Neural cell (in vitro differentiated cells): ENCODE measurements around the gene HADHB. TPM values are rescaled to one million over a fixed set of nuclear protein-coding genes. Genes with fewer than 3 reads are reported as not detected.

ENCODE experiments used
- H2AFZ ChIP-seq: fragments of 200-600, 300-800 bp; sonication (generic), shearing (Covaris generic); 2 replicates; pipeline ENCODE4 v1.6.0; 2014; ENCODE audit warnings: low read depth, mild to moderate bottlenecking, antibody characterized with exemption, low read length, moderate library complexity
- H3F3A ChIP-seq: fragments of 200-600 bp; shearing (Covaris generic); 2 replicates; pipeline ENCODE4 v1.6.1; 2016; ENCODE audit warnings: mild to moderate bottlenecking, moderate library complexity, mixed read lengths, antibody characterized with exemption, low read length; ENCODE audit not compliant: insufficient read depth, poor library complexity, severe bottlenecking
- H3K27ac ChIP-seq: fragments of 200-600, 300-800 bp; sonication (generic), shearing (Covaris generic); 2 replicates; pipeline ENCODE4 v1.5.1; 2014; ENCODE audit warnings: mild to moderate bottlenecking, low read length, moderate library complexity
- H3K27me3 ChIP-seq: fragments of 300-800, 200-600 bp; sonication (generic), shearing (Covaris generic); 2 replicates; pipeline ENCODE4 v1.6.0; 2014; ENCODE audit warnings: mild to moderate bottlenecking, low read depth, low read length, moderate library complexity; ENCODE audit not compliant: insufficient read depth
- H3K36me3 ChIP-seq: fragments of 300-800, 200-600 bp; sonication (generic), shearing (Covaris generic); 2 replicates; pipeline ENCODE4 v1.5.1; 2014; ENCODE audit warnings: mild to moderate bottlenecking, antibody characterized with exemption, low read length, moderate library complexity; ENCODE audit not compliant: insufficient read depth
- H3K4me2 ChIP-seq: fragments of 300-800, 200-600 bp; sonication (generic), shearing (Covaris generic); 2 replicates; pipeline ENCODE4 v1.6.0; 2014; ENCODE audit warnings: mild to moderate bottlenecking, low read length
- H3K4me3 ChIP-seq: fragments of 300-800, 200-600 bp; sonication (generic), shearing (Covaris generic); 2 replicates; pipeline ENCODE4 v1.5.1; 2014; ENCODE audit warnings: mild to moderate bottlenecking, low read length, moderate library complexity
- H3K79me2 ChIP-seq: fragments of 200-600 bp; shearing (Covaris generic); replicated peaks from 2 replicates; pipeline ENCODE4 v1.6.0; 2014; ENCODE audit warnings: mild to moderate bottlenecking, low read length, moderate library complexity; ENCODE audit not compliant: insufficient read depth
- H3K9ac ChIP-seq: fragments of 300-800, 200-600 bp; sonication (generic), shearing (Covaris generic); 2 replicates; pipeline ENCODE4 v1.6.1; 2016; ENCODE audit warnings: mild to moderate bottlenecking, low read length, mixed read lengths
- H3K9me2 ChIP-seq: fragments of 200-600 bp; shearing (Covaris generic); 2 replicates; pipeline ENCODE4 v1.6.1; 2016; ENCODE audit warnings: mild to moderate bottlenecking, low read length, mixed read lengths; ENCODE audit not compliant: insufficient read depth
- H3K9me3 ChIP-seq: fragments of 200-600, 300-800 bp; sonication (generic), shearing (Covaris generic); 2 replicates; pipeline ENCODE4 v1.6.1; 2016; ENCODE audit warnings: mild to moderate bottlenecking, mixed run types, low read length, moderate library complexity, mixed read lengths
- H4K20me1 ChIP-seq: fragments of 200-600 bp; shearing (Covaris generic); 2 replicates; pipeline ENCODE4 v1.6.1; 2016; ENCODE audit warnings: mild to moderate bottlenecking, mixed run types; ENCODE audit not compliant: insufficient read depth
- EP300 ChIP-seq: fragments of 450-650 bp; conservative IDR thresholded peaks from 2 replicates; pipeline ENCODE4 v1.6.1; 2014; ENCODE audit warnings: antibody characterized with exemption, mild to moderate bottlenecking, moderate library complexity; ENCODE audit not compliant: poor library complexity, severe bottlenecking
- EZH2 ChIP-seq: fragments of 200-600, 300-800 bp; shearing (Covaris generic), sonication (generic); IDR thresholded peaks from 2 replicates; pipeline ENCODE4 v1.6.1; 2014; ENCODE audit warnings: antibody characterized with exemption, low read length, borderline replicate concordance, mild to moderate bottlenecking; ENCODE audit not compliant: insufficient read depth, poor library complexity, severe bottlenecking
- MXI1 ChIP-seq: fragments of 450-650 bp; conservative IDR thresholded peaks from 2 replicates; pipeline ENCODE4 v1.6.1; 2014; ENCODE audit warnings: antibody characterized with exemption, mild to moderate bottlenecking; ENCODE audit not compliant: poor library complexity, severe bottlenecking
- POLR2AphosphoS5 ChIP-seq: IDR thresholded peaks from 2 replicates; pipeline ENCODE4 v1.6.1; 2012
- SMC3 ChIP-seq: fragments of 450-650 bp; conservative IDR thresholded peaks from 2 replicates; pipeline ENCODE4 v1.6.1; 2014; ENCODE audit warnings: antibody characterized with exemption, mild to moderate bottlenecking, moderate library complexity; ENCODE audit not compliant: poor library complexity
- TAF1 ChIP-seq: IDR thresholded peaks from 2 replicates; pipeline ENCODE4 v1.6.1; 2012; ENCODE audit warnings: low read depth
- polyA plus RNA-seq: library from polyadenylated mRNA; depleted of rRNA; stranded (reverse); fragments of >200 nt; gene quantifications from 2 replicates; pipeline ENCODE4 v1.2.3, GENCODE V29; 2014
- TF ChIP-seq, protein P1 (sequence below): fragments of 450-650 bp; IDR thresholded peaks from 2 replicates; pipeline ENCODE4 v1.5.1; 2014; ENCODE audit warnings: antibody characterized with exemption, mild to moderate bottlenecking, moderate library complexity; ENCODE audit not compliant: poor library complexity, severe bottlenecking
- TF ChIP-seq, protein P2 (sequence below): IDR thresholded peaks from 2 replicates; pipeline ENCODE4 v1.6.1; 2012; ENCODE audit warnings: borderline replicate concordance

HADHB gene
- polyA plus RNA-seq, 1 donor from 2014 or later: 30.5 TPM

DNA sequence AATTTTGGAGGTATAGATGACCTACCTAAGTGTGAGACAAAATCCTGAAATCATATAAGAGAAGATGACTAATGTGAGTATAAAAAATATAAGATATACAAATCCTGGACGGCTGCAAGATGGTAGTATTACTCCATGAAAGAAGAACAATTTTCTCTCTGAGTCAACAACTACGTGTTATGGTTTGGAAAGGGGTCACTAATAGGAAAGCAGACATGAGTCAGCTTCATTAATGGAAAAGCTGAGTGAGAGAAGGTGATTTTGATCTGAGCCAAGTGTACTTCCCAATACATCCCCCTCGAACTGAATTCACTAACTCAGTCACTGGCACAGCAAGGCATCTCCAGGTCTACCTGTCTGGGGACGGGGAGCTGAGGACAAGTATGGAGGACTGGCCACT is 81.1 kb downstream of the HADHB start:
- no peak overlapping the region for H3K4me3 ChIP-seq
- no peaks in the 10 kb centered on the region for H3K79me2 ChIP-seq
- H3K9me2 ChIP-seq: no peaks in the 10 kb centered on the region
- no peak overlapping the region for H3K4me2 ChIP-seq
- H3K36me3 ChIP-seq: no peaks in the 10 kb centered on the region
- no peaks in the 10 kb centered on the region for H4K20me1 ChIP-seq
- TF ChIP-seq TAF1: no peak
- no peak for TF ChIP-seq MXI1
- TF ChIP-seq, protein P1, sequence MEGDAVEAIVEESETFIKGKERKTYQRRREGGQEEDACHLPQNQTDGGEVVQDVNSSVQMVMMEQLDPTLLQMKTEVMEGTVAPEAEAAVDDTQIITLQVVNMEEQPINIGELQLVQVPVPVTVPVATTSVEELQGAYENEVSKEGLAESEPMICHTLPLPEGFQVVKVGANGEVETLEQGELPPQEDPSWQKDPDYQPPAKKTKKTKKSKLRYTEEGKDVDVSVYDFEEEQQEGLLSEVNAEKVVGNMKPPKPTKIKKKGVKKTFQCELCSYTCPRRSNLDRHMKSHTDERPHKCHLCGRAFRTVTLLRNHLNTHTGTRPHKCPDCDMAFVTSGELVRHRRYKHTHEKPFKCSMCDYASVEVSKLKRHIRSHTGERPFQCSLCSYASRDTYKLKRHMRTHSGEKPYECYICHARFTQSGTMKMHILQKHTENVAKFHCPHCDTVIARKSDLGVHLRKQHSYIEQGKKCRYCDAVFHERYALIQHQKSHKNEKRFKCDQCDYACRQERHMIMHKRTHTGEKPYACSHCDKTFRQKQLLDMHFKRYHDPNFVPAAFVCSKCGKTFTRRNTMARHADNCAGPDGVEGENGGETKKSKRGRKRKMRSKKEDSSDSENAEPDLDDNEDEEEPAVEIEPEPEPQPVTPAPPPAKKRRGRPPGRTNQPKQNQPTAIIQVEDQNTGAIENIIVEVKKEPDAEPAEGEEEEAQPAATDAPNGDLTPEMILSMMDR: no peak
- TF ChIP-seq, protein P2, sequence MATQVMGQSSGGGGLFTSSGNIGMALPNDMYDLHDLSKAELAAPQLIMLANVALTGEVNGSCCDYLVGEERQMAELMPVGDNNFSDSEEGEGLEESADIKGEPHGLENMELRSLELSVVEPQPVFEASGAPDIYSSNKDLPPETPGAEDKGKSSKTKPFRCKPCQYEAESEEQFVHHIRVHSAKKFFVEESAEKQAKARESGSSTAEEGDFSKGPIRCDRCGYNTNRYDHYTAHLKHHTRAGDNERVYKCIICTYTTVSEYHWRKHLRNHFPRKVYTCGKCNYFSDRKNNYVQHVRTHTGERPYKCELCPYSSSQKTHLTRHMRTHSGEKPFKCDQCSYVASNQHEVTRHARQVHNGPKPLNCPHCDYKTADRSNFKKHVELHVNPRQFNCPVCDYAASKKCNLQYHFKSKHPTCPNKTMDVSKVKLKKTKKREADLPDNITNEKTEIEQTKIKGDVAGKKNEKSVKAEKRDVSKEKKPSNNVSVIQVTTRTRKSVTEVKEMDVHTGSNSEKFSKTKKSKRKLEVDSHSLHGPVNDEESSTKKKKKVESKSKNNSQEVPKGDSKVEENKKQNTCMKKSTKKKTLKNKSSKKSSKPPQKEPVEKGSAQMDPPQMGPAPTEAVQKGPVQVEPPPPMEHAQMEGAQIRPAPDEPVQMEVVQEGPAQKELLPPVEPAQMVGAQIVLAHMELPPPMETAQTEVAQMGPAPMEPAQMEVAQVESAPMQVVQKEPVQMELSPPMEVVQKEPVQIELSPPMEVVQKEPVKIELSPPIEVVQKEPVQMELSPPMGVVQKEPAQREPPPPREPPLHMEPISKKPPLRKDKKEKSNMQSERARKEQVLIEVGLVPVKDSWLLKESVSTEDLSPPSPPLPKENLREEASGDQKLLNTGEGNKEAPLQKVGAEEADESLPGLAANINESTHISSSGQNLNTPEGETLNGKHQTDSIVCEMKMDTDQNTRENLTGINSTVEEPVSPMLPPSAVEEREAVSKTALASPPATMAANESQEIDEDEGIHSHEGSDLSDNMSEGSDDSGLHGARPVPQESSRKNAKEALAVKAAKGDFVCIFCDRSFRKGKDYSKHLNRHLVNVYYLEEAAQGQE: no peak
- no peak for TF ChIP-seq SMC3
- no peaks in the 10 kb centered on the region for H3K9me3 ChIP-seq
- no peaks in the 10 kb centered on the region for H3F3A ChIP-seq
- H2AFZ ChIP-seq: no peak overlapping the region
- H3K27me3 ChIP-seq: no peaks in the 10 kb centered on the region
- no peak overlapping the region for H3K9ac ChIP-seq
- H3K27ac ChIP-seq: no peak overlapping the region

DNA sequence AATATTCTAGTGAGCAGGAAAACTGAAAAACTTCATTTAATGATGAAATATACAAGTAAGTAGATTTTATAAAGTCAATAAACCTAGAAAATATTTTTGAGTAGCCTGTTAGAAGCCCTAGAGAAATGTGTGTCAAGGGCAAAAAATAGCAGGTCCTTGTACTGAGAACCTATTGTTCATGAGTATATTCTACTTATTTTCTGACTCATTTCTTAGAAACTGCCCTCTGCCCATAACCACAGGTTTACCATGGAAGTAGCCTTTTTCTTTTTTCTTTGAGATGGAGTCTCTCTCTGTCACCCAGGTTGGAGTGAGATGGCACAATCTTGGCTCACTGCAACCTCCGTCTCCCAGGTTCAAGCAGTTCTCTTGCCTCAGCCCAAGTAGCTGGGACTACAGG is 81.8 kb downstream of the HADHB start:
- no peak overlapping the region for H3K9ac ChIP-seq
- no peaks in the 10 kb centered on the region for H3K36me3 ChIP-seq
- H2AFZ ChIP-seq: no peak overlapping the region
- H3K4me2 ChIP-seq: no peak overlapping the region
- no peak overlapping the region for H3K4me3 ChIP-seq
- H3K79me2 ChIP-seq: no peaks in the 10 kb centered on the region
- no peaks in the 10 kb centered on the region for H3F3A ChIP-seq
- TF ChIP-seq EP300 (no peak), MXI1 (no peak), SMC3 (no peak), POLR2AphosphoS5 (no peak), EZH2 (no peak), TAF1 (no peak)
- H3K9me2 ChIP-seq: no peaks in the 10 kb centered on the region
- H3K9me3 ChIP-seq: no peaks in the 10 kb centered on the region
- no peaks in the 10 kb centered on the region for H3K27me3 ChIP-seq
- H4K20me1 ChIP-seq: no peaks in the 10 kb centered on the region
- no peak overlapping the region for H3K27ac ChIP-seq
